Activated naive CD8-positive, alpha-beta T cell treated with anti-CD3 and anti-CD28 coated beads for 36 hours (primary cell): ENCODE data around the gene FLNC. TPM values are rescaled to one million over a fixed set of nuclear protein-coding genes. Genes with fewer than 3 reads are reported as not detected.

Experiments
- DNase-seq: peaks from one replicate; pipeline ENCODE4 v3.0.0; 2021
- H3K27ac Mint-ChIP-seq: one replicate; pipeline ENCODE4 v1.8.0; 2022; ENCODE audit warnings: mild to moderate bottlenecking, moderate library complexity, mixed read lengths
- H3K27me3 Mint-ChIP-seq: one replicate; pipeline ENCODE4 v1.8.0; 2022; ENCODE audit warnings: mild to moderate bottlenecking, mixed read lengths
- H3K36me3 Mint-ChIP-seq: one replicate; pipeline ENCODE4 v1.8.0; 2021; ENCODE audit warnings: mild to moderate bottlenecking, mixed read lengths
- H3K4me1 Mint-ChIP-seq: one replicate; pipeline ENCODE4 v1.8.0; 2021; ENCODE audit warnings: mixed read lengths
- H3K4me3 Mint-ChIP-seq: one replicate; pipeline ENCODE4 v1.8.0; 2022; ENCODE audit warnings: mild to moderate bottlenecking, moderate library complexity, mixed read lengths
- H3K9me3 Mint-ChIP-seq: one replicate; pipeline ENCODE4 v1.8.0; 2022; ENCODE audit warnings: mixed read lengths
- total RNA-seq, 2 experiments: library from RNA; stranded (reverse); gene quantifications; one replicate each; pipeline ENCODE4 v1.2.3, GENCODE V29; 2021

Gene FLNC
- total RNA-seq, 2 experiments from 2014 or later: 0.12 to 0.23 TPM

DNA sequence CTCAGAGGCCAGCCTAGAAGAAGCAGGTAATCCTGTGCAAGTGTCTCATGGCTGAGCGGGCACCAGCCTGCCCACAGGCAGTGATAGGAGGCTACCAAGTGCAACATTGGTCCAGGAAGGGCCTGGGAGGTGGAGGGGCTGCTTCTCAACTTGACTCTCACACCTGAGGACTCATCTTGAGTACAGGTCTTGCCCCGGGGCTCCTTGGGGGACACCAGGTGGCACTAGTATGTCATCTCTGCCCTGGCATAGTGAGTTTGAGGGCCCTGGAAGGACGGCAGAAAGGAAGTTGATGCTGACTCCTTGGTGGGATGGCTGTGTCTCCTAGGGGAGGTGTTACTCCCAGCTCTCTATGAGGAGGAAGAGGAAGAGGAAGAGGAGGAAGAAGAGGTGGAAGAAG is 36.2 kb upstream of the FLNC start:
- DNase-seq: no peak
- no peak overlapping the region for H3K27ac Mint-ChIP-seq
- H3K4me3 Mint-ChIP-seq: no peak overlapping the region
- peaks cover 8% of the 10 kb centered on the region for H3K27me3 Mint-ChIP-seq
- H3K36me3 Mint-ChIP-seq: no peaks in the 10 kb centered on the region
- peaks cover 11% of the 10 kb centered on the region for H3K4me1 Mint-ChIP-seq
- H3K9me3 Mint-ChIP-seq: no peaks in the 10 kb centered on the region

DNA sequence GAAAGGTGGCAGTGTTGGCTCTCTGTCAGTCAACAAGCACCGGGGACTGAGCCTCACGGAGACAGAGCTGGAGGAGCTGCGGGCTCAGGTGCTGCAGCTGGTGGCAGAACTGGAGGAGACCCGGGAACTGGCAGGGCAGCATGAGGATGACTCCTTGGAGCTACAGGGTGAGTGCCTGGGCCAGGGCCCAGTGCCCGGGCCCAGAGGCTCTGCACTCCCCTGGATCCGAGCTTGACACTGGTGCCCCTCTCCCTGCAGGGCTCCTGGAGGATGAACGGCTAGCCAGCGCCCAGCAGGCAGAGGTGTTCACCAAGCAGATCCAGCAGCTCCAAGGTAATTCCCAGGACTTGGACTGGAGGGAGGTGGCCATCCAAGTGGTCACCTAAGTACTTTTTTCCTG is 35.8 kb upstream of the FLNC start:
- Mint-ChIP-seq H3K4me1 (peaks cover 9% of the 10 kb centered on the region), H3K9me3 (no peaks in the 10 kb centered on the region), H3K36me3 (no peaks in the 10 kb centered on the region), H3K4me3 (no peak overlapping the region), H3K27ac (no peak overlapping the region), H3K27me3 (peaks cover 4% of the 10 kb centered on the region)
- no peak for DNase-seq

DNA sequence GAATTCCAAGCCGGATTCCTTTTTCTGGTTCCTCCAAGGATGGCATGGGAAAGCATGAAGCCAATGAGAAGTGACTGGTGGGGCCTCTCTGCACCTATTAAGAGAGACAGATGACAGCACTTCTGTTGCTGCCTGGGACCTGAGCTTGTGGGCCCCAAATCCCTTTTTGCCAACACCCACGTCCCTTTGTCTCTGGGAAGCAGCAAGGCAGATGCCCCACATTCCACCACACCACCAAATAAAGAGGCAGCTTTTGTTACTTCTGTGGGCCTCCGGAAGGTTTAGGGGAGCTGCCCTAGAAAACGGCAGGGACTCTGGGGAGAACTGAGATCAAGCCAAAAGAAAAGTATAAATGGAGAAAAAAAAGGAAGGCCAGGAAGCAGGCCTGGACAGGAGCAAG is 35.1 kb upstream of the FLNC start:
- Mint-ChIP-seq H3K27ac (no peak overlapping the region), H3K27me3 (peaks cover 4% of the 10 kb centered on the region), H3K9me3 (no peaks in the 10 kb centered on the region), H3K4me1 (peaks cover 8% of the 10 kb centered on the region), H3K4me3 (no peak overlapping the region), H3K36me3 (no peaks in the 10 kb centered on the region)
- no peak for DNase-seq

DNA sequence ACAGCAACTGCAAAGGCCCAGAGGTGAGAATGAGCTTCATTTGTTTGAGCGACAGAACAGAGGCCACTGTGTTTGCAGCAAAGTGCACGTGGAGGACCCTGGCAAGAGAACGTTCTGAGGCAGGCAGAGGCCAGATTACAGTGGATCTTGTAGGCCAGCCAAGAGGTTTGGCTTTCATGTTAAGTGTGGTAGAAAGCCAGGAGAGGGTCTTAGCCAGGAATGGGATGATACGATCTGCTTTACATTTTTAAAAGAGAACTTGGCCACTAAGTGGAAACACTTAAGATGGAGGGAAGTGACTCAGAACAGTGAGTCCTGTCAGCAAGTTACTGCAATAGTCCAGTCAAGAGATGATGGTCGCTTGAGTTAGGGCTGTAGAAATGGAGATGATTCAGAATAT is 33.9 kb upstream of the FLNC start:
- Mint-ChIP-seq H3K36me3 (peaks cover 6% of the 10 kb centered on the region), H3K27ac (no peak overlapping the region), H3K4me1 (peaks cover 4% of the 10 kb centered on the region), H3K27me3 (no peaks in the 10 kb centered on the region), H3K4me3 (no peak overlapping the region), H3K9me3 (no peaks in the 10 kb centered on the region)
- DNase-seq: no peak

DNA sequence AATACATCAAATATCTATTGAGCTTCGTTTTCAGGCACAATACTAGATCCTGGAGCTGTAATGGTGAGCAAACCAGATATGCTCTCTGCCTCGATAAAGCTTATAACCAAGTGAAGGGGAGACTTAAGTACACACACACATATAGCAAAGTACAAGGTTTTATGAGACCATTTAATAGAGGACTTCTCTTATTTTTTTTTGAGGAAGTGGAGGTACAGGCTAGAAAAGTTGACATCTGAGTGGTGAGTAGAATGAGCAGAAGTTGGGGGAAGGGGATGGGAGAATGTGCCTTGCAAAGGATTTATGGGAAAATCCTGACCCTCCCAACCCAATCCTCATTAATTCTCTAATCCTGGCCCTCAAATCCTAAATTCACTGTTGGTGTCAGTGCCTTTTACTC is 30.8 kb upstream of the FLNC start:
- H3K9me3 Mint-ChIP-seq: no peaks in the 10 kb centered on the region
- H3K27me3 Mint-ChIP-seq: no peaks in the 10 kb centered on the region
- no peaks in the 10 kb centered on the region for H3K4me1 Mint-ChIP-seq
- no peak overlapping the region for H3K4me3 Mint-ChIP-seq
- DNase-seq: no peak
- no peak overlapping the region for H3K27ac Mint-ChIP-seq
- peaks cover 6% of the 10 kb centered on the region for H3K36me3 Mint-ChIP-seq

DNA sequence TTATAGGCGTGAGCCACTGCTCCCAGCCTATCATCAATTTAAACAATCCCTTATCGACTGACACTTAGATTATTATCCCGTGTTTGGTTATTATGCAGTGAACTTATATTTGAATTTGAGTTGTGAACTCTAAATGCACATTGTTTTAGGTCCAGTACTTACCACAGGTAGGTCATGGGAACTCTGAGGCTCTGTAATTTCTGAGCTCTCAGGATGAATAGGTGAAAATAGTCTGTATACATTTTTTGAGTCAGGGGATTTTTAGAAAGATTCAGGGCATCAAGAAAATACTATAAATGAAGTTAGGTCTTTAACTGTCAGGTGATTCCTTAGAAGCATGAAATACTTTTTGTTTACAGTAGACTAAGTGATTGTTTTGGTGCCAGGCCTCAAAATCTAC is 29.6 kb upstream of the FLNC start:
- no peaks in the 10 kb centered on the region for H3K27me3 Mint-ChIP-seq
- H3K4me1 Mint-ChIP-seq: no peaks in the 10 kb centered on the region
- DNase-seq: no peak
- no peak overlapping the region for H3K4me3 Mint-ChIP-seq
- no peaks in the 10 kb centered on the region for H3K9me3 Mint-ChIP-seq
- H3K27ac Mint-ChIP-seq: no peak overlapping the region
- H3K36me3 Mint-ChIP-seq: peaks cover 6% of the 10 kb centered on the region

DNA sequence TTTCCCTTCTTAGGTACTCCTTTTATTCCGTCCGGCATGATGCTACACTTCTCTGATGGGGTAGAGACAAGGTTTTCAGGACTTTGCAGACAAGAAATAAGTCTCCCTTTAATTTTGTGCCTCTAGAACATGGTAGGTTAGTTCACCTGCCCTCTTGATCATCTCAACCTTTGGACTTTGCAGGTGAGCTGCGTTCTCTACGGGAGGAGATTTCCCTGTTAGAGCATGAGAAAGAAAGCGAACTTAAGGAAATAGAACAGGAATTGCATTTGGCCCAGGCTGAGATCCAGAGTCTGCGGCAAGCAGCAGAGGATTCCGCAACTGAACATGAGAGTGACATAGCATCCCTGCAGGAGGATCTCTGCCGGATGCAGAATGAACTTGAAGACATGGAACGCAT is 29.2 kb upstream of the FLNC start:
- Mint-ChIP-seq H3K36me3 (peaks cover 6% of the 10 kb centered on the region), H3K27me3 (no peaks in the 10 kb centered on the region), H3K9me3 (no peaks in the 10 kb centered on the region), H3K27ac (no peak overlapping the region), H3K4me1 (no peaks in the 10 kb centered on the region), H3K4me3 (no peak overlapping the region)
- no peak for DNase-seq

DNA sequence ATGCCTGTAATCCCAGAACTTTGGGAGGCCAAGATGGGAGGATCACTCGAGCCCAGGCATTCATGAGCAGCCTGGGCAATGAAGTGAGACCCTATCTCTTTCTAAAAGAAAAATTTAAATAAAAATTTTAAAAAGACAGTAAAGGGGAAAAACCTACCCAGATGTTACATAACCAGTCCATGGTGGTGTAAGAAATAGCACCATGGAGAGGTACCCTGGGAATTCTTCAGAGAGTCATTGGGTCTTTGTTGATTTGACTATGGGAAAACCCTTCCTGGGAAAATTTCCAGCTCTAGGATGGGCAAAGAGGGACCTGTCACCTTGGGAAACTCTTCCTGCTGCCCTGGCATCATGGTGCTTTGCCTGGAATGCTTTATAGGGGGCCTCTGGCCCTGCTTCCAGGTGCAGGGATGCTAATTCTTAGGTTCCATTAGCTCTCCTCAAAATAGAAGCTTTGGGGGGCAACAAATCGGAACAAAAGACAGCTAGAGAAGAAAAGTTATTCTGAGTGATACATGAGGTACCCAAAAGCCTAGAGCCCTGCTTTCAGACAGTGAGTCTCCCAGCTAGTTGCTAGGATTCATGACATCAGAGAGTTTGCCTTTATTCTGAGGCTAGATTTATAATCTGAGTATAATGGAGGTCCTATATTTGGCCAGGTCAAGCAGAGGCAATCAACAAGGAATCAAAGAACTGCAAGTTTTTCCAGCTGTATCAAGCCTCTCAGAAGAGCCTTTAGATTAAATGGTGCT is 28.4 kb upstream of the FLNC start:
- H3K4me1 Mint-ChIP-seq: no peaks in the 10 kb centered on the region
- no peak overlapping the region for H3K27ac Mint-ChIP-seq
- H3K4me3 Mint-ChIP-seq: no peak overlapping the region
- peaks cover 6% of the 10 kb centered on the region for H3K36me3 Mint-ChIP-seq
- no peaks in the 10 kb centered on the region for H3K27me3 Mint-ChIP-seq
- no peak for DNase-seq
- H3K9me3 Mint-ChIP-seq: no peaks in the 10 kb centered on the region

DNA sequence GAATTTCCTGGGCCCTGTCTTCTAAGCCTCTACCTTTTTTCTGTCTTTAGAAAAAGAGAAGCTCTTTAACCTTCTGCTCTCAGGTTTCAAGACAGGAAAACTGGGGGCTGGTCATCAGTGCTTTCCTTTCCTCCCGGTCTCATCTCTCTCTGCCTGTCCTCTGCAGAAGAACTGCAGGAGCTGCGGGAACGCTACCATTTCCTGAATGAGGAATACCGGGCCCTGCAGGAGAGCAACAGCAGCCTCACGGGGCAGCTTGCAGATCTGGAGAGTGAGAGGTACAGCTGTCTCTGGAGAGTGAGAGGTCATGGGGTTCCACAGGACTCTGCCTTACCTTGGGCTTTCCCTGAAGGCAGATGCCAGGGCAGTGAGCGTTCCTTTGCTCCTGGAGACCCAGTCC is 25.7 kb upstream of the FLNC start:
- Mint-ChIP-seq H3K27me3 (no peaks in the 10 kb centered on the region), H3K4me3 (no peak overlapping the region), H3K36me3 (peaks cover 6% of the 10 kb centered on the region), H3K9me3 (no peaks in the 10 kb centered on the region), H3K27ac (no peak overlapping the region), H3K4me1 (no peaks in the 10 kb centered on the region)
- no peak for DNase-seq

DNA sequence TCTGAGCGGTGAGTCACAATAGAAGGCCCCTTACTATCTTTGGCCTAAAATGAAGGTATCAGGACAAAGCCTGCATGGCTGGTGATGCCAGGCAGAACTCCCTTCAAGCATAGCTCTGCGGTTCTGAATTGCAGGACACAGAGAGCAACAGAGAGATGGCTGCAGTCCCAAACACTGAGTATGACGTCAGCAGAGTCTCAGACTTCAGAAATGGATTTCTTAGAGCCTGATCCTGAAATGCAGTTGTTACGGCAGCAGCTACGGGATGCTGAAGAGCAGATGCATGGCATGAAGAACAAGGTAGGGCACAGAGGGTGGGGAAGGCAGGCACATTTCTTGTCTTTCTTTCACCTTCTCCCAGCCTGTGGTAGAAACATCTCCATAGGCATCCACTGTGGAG is 25.0 kb upstream of the FLNC start:
- Mint-ChIP-seq H3K4me1 (no peaks in the 10 kb centered on the region), H3K4me3 (no peak overlapping the region), H3K9me3 (no peaks in the 10 kb centered on the region), H3K36me3 (peaks cover 6% of the 10 kb centered on the region), H3K27ac (no peak overlapping the region), H3K27me3 (no peaks in the 10 kb centered on the region)
- DNase-seq: no peak

DNA sequence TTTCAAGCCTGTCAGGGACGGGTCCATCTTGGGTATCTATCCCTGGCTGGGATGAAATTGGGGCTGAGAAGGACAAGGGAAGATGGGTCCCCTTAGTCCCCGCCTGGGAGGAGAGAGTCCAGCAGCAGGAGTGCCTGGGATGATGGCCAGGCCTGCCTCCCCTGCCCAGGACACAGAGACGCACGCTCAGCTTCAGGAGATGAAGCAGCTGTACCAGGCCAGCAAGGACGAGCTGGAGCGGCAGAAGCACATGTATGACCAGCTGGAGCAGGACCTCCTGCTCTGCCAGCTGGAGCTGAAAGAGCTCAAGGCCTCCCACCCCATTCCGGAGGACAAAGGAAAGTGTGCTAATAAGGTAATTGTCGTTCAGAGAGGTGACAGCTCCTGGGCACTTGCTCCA is 23.0 kb upstream of the FLNC start:
- Mint-ChIP-seq H3K4me3 (no peak overlapping the region), H3K36me3 (no peaks in the 10 kb centered on the region), H3K4me1 (no peaks in the 10 kb centered on the region), H3K27me3 (no peaks in the 10 kb centered on the region), H3K27ac (no peak overlapping the region), H3K9me3 (no peaks in the 10 kb centered on the region)
- DNase-seq: no peak

DNA sequence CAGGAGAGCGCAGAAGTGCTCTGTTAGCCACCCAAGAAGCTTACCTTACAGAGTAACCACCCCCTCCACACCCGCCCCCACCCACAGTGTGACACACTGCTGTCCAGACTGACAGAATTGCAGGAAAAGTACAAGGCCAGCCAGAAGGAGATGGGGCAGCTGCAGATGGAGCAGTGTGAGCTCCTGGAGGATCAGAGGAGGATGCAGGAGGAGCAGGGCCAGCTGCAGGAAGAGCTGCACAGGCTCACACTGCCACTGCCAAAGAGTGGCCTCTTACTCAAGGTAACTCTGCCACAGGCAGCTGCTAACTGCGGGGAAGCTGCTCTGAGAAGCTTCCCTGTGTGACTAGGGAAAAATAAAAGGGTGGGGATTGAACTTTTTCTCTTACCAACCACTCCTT is 20.8 kb upstream of the FLNC start:
- Mint-ChIP-seq H3K36me3 (no peaks in the 10 kb centered on the region), H3K4me1 (no peaks in the 10 kb centered on the region), H3K9me3 (no peaks in the 10 kb centered on the region), H3K4me3 (no peak overlapping the region), H3K27me3 (no peaks in the 10 kb centered on the region), H3K27ac (no peak overlapping the region)
- no peak for DNase-seq

DNA sequence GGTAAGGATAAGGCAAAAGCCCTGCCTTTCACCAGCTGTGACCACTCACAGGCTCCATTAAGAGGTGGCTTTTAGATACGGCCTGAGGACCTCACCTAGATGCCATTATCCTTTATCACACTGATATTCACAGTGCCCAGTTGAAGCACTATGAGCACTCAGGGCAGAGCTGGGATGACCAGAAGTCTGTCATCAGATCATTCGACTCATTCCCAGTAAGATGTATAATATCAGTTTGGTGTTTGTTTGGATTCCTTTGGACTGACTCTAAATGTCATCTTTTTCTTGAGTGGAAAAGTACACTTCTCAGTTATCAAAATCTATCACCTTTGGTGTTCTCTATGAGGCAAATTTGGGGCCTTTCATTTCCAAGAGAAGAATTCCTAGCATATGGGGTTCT is 19.7 kb upstream of the FLNC start:
- H3K36me3 Mint-ChIP-seq: no peaks in the 10 kb centered on the region
- H3K27me3 Mint-ChIP-seq: no peaks in the 10 kb centered on the region
- no peak overlapping the region for H3K4me3 Mint-ChIP-seq
- DNase-seq: no peak
- H3K9me3 Mint-ChIP-seq: no peaks in the 10 kb centered on the region
- H3K27ac Mint-ChIP-seq: no peak overlapping the region
- no peaks in the 10 kb centered on the region for H3K4me1 Mint-ChIP-seq

DNA sequence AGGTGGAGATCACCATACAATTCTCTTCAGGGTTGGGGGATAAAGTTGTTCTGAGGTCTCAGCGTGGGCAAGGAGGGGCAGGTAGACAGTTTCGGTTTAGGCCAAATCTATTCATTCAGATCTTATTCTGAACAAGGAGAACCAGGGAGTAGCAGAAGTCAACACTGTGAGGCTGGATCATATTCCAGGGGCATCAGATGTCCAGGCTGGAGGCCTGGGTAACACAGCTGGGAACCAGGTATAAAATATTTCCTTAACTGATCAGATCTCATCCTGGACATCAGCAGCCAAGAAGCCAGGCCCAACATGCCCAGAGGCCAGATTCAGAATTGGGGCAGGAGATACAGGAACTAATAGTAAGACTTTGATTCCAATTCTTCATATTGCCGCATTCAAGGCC is 19.2 kb upstream of the FLNC start:
- Mint-ChIP-seq H3K27me3 (no peaks in the 10 kb centered on the region), H3K27ac (no peak overlapping the region), H3K9me3 (no peaks in the 10 kb centered on the region), H3K36me3 (no peaks in the 10 kb centered on the region), H3K4me1 (no peaks in the 10 kb centered on the region), H3K4me3 (no peak overlapping the region)
- no peak for DNase-seq

DNA sequence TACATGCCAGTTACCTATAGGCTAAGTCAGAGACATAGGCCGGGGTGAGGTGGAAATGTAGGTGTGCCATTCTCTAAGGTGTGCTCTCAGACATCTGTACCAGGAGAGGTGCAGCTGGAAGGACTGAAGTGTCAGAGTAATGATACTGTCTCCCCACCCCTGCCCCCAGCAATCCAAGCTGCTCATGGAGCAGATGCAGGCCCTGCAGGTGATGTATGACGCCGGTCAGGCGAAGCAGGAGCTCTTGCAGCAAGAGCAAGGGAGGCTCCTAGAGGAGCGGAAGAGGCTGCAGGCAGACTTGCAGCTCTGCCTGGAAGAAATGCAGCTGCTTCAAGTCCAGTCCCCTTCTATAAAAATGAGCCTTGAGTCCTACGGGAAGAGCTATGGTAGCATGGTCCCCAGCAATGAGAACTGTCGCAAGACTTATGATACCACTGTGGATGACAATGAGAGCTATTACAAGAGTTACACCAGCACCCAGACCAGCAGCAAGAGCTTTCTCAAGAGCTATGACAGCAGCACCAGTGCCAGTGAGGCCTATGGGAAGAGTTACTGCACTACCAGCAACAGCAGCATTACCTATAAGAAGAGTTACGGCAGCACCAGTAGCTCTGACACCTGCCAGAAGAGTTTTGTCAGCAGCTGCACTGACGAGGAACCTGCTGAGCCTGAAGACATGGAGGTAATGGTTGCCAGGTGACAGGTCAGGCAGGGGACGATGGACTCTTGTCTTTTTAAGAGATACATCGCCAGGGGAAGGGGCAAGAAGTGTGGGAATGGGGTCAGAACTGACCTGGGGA is 18.4 kb upstream of the FLNC start:
- H3K9me3 Mint-ChIP-seq: no peaks in the 10 kb centered on the region
- H3K27ac Mint-ChIP-seq: no peak overlapping the region
- H3K36me3 Mint-ChIP-seq: no peaks in the 10 kb centered on the region
- no peaks in the 10 kb centered on the region for H3K27me3 Mint-ChIP-seq
- no peak for DNase-seq
- no peaks in the 10 kb centered on the region for H3K4me1 Mint-ChIP-seq
- no peak overlapping the region for H3K4me3 Mint-ChIP-seq
